Measurements from ENCODE around the gene ITCH.
A peak's percentile ranks its signal among the peaks of the same experiment; 100 is the strongest.
"Not testable (repeated sequence)": the region's sequence is repeated elsewhere in the genome, so short reads cannot be mapped to it uniquely, and the experiment has no call there.

The ITCH gene

DNA sequence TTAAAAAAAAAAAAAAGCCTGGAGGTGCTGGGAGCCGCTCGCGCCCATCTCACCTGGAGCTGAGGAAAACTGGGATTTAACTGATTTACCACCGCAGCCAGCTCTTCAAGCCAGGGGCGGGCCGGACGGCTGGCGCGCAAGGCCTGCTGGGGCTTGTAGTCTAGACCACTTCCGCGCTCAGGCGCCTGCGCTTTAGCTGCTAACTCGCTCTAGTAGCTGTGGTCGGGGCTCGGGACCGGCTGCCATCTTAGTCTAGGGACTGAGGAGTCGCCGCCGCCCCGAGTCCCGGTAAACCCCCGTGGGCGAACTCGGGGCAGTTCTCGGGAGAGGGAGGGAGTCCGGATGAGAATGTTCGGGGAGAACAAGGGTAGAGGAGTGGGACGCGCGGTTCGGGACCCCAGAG, at the start of gene ITCH:
TSS of gene ITCH (plus strand) at position 212 of the 403 bp plus-strand sequence. CDS start 30,539 bp downstream, outside the sequence.
- peak; percentile 92 to 94 for DNase-seq

DNA sequence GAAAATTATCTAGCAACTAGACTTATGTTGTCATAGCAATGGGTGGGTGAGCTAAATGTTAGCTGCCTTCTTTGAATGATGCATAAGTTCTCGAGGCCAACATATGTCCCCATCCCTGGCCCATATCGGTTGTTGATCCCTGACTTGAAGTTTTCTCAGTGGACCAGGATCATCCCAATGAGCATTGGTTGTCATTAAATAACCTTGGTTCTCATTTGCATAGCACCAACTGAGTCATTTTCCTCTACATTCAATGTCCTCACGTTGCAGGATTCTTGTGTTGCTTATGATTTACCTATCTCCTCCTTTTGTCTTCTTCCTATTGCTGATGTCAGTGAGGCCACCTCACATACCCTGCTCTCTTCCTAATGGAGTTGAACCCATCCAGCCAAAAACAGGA, 47.8 kb upstream of the ITCH start:
- no peak for DNase-seq

DNA sequence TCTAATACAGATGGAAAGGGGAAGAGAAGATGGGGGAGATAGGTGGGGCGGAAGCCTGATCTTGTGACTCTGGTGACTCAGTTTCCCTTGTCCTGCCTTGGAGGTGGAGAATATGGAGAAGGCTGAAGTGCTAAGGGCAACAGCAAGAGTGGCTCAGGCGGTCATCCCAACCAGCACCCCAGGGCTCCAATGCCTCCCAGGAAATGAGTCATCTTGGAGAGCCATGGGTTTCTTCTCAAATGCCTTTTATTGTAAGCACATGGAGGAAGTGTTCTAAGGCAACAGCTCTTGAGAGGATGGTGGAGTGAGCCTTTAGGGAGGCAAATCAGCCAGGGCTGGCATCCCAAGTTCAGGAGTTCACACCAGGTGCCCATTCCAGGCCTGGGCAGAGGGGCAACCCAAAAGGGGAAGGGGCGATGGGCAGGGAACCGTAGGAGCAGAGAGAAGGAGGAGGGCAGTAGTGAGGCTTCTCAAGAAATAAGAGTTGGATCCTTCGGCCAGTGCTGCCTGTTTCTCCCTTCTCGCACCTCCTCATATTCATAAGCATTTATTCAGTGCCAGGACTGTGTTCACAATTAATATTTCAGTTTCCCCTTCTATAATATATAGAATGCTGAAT, 46.8 kb upstream of the ITCH start:
- no peak for DNase-seq

DNA sequence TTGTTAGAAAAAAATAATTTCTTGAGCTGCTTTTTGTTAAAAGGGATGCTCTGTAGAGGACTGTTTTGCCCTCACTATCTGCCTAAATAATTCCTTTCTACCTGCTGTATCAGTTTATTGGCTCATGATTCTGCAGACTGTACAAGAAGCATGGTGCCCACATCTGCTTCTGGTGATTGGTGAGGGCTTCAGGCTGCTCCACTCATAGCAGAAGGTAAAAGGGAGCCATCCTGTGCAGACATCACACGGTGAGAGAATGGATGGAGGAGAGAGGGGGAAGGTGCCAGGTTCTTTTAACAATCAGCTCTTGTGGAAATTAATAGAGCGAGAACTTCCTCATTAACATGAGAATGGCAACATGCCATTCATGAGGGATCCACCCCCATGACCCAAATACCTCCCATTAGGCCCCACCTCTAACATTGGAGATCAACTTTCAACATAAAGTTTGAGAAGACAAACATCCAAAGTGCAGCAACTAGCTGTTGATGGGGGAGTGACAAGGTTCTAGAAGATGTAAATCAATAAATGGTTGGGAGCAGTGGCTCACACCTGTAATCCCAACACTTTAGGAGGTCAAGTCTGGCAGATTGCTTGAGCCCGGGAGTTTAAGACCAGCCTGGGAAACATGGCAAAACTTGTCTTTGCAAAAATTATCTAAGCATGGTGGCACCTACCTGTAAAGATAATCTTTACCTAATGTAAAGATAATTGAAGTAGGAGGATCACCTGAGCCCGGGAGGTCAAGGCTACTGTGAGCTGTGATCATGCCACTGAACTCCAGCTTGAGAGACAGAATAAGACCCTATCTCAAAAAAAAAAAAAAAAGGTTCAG, 44.2 kb upstream of the ITCH start:
- DNase-seq, result no peak

DNA sequence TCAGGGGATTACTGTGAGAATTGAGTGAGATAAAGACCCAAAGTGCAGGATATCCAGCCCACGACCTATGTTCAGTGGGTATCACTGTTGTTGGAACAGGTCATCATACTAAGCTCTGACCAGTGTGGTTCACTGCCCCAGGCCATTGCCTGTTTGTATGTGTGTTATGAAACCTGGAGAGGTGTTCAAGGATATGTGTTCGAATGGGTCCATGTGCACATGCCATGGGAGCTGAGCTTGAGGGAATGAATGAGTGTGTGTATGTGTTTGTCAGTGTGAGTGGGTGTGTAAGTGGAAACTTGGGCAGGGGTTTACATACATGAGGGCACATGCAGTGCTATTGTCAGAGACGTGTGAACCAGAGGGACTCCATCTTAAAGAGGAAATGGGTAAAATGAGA, 42.2 kb upstream of the ITCH start:
- no peak for DNase-seq

DNA sequence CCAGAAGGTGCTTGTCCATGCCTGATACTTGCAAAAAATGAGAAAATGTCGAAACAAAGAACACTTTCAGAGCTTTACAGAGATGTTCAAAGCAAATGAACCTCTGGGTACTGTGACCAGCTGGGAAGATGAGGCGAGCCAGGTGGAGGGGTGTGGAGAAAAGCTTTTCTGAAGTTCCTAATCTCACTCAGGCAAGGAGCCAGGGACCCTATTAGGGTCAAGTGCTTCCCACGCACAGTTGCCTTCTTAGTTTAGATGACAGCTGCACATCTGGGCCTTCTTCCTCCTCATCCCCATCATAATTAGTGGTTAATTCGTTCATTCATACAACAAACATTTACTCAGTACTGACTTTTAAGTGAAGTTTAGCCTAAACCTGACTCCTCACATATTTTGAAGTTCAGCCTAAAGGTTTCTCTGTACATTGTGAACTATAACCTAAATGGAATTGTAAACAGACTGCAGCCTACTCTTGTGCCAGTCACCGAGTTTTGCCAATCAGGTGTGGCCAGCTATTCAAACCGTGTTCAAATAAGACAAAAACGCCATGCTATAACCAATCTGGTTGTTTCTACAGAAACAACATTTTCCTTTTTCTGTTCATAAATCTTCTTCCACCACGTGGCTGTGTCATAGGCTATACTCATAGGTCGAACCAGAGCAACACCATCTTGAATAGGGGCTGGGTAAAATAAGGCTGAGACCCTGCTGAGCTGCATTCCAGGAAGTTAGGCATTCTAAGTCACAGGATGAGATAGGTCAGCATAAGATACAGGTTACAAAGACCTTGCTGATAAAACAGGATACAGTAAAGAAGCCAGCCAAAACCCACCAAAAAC, 40.6 kb upstream of the ITCH start:
- DNase-seq, result no peak

DNA sequence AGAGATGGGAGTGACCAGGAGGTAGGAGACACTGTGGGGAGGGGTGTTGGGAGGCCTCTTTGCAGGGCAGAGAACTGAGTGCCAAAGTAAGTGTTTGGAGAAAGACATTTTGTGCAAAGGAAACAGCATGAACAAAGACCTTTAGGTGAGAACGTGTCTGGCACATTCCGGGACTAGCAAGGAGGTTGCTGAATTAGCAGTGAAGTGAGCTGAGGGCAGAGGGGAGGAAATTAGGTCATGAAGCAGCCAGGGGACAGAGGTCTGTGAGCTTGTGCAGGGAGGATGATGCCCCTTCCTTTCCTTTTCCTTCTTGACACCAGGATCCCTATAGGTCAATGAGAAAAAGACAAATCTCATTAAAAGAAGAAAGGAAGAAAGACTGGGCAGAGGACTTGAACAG, 38.5 kb upstream of the ITCH start:
- no peak for DNase-seq

DNA sequence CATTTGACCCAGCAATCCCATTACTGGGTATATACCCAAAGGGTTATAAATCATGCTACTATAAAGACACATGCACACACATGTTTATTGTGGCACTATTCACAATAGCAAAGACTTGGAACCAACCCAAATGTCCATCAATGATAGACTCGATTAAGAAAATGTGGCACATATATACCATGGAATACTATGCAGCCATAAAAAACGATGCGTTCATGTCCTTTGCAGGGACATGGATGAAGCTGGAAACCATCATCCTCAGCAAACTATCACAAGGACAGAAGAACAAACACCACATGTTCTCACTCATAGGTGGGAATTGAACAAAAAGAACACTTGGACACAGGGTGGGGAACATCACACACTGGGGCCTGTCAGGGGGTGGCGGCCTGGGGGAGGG, 34.9 kb upstream of the ITCH start:
- not testable (repeated sequence) for DNase-seq

DNA sequence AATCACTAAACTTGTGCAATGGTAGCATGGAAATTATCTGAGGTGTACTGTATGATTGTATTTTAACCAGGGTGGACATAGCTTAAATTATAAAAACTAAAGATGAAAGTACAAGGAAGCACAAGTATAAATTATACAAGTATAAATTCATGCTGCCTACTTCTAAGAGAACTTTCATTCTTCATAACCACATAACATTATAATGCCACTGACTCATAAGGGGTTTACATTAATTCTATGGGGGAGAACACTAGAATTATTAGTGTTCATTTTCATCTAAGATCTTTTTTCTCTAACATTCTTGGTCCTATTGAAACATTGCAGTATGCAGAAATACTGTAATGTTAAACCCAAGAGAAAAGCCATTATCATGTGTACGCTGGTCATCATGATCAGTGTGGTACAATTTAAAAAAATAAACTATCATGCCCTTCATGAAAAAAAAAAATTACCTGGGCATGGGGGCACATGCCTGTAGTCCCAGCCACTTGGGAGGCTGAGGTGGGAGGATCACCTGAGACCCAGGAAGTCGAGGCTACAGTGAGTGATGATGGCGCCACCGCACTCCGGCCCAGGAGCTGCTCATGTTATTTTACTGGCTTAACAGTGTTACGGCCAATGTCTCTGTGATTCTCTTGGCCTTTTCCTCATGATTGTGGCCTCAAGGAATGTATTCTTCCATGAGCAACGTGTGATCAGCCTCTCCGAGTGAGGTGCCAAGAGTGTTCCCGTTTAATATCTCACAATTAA, 34.0 kb upstream of the ITCH start:
- no peak for DNase-seq

DNA sequence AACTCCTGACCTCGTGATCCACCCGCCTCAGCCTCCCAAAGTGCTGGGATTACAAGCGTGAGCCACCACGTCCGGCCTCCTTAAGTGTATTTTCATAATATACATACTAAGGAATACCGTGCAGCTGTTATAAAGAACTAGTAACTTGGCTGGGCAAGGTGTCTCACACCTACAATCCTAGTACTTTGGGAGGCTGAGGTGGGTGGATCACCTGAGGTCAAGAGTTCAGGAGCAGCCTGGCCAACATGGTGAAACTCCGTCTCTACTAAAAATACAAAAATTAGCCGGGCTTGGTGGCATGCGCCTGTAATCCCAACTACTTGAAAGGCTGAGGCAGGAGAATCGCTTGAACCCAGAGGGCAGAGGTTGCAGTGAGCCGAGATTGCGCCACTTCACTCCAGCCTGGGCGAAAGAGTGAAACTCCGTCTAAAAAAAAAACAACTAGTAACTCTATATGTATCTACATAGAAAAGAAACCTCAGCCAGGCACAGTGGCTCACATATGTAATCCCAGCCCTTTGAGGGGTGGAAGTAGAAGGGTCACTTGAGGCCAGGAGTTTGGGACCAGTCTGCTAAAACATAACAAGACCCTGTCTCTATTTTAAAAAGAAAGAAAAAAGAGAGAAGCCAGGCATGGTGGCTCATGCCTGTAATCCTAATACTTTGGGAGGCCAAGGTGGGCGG, 32.1 kb upstream of the ITCH start:
- not testable (repeated sequence) for DNase-seq

DNA sequence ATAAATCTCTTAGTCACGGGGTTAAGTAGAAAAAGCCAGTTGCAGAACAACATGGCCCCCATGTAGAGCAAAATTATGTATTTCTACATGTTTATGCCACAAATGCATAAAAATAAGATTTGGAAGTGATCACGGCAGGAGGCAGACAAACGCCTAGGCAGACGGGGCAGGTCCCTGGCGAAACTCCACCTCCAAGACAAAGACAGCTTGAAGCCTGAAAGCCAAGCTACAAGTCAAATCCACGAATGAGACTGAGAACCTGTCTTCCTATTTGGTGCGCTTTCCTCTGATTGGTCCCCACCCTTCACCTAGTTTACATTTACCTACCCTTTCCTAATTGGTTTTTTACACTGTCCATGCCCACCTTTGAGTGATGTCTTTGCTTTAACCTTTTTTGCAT, 31.2 kb upstream of the ITCH start:
- DNase-seq, result no peak

DNA sequence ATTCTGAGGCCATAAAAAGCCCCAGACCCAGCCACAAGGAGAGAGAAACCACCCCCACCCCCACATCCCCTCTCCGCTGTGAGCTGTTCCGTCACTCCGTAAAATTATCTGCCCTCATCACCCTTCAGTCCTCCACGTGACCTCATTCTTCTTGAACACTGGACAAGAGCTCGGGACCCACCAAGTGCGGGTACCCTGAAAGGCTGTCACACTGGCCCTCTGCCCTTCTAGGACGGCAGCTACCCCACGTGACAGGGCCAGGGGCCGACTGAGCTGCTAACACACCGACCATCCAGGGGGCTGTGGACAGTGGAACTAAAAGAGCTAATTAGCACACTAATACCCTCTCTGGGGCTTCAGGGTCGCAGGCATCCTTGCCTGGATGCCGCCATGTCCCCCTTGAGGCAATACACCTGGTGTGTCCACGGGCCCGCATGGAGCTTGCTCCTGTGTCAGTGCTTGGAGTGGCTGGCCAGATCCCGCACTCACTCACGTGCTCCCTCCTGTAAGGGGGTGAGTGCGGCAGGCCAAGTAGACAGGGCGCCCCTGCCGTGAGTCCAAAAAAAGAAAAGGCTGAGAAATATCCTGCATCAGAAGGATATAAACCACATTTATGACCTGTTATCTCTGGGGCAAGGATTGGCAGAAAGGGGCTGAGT, 30.7 kb upstream of the ITCH start:
- no peak for DNase-seq

DNA sequence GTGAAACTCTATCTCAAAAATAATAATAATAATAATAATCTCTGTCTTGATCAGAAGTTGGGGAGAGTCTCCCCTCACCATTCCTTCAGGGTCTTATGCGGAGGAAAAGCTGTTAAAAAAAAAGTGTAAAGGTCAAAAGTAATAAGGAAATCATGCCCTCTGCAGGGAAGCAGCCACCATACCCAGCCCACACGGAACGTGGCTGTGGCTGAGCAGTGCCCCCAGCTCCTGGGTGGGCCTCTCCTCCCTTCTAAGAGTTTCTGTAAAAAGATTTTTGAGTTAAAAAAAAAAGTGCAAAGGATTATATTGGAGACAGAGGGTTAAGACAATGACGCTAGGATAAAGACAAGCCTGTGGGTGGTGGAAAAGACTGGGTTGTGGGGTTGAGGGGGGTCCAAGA, 29.3 kb upstream of the ITCH start:
- DNase-seq, result no peak

DNA sequence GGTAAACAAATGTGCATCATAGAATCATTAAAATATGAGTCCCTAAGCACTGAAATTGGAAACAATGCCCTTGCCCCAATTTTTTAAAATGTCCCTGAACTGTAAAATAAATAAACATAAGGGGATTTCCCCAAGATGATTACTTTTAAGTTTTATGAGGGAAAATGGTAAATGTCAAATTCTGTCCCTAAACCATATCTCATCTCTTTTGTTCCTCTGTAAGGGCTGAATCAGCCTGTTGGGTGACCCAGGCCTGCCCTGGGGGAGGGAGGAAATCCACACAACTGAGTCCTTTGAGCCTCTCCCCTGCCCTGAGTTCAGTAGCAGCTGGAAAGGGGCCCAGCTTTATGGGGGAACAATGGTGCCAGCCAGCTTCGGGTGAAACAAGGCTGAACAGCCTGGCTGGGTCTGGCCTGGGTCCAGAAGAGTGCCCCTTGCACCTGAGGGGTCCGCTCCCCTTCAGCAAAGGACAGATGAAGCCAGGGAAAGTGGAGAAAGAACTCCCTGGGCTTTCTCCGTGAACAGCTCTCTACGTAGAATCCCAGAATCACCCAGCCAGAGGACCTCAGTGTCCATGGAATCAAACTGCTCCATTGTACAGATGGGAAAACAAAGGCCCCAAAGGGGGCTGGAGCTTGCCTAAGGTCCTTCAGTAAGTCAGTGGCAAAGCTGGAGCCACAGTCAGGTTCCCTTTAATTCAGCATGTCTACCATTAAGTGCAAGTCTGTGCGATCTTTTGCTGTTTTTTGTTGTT, 28.2 kb upstream of the ITCH start:
- no peak for DNase-seq

DNA sequence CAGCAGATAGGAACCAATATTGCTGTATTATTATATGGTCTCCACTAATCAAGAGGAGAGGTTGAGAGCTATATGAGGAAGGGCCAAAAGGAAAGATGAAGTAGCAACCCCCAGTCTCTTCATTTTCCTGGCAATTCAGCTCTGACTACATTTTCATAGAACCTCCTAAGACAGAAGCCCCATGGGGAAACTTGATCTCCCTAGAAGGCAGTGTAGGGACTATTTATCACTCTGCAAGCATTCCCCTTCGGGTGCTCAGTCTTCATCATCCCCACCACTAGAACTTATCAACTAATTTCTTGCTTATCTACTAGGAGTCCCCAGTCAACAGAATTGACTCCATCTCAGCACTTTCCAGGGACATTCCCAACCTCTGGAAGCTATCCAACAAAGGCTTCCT, 25.5 kb upstream of the ITCH start:
- DNase-seq, result no peak

DNA sequence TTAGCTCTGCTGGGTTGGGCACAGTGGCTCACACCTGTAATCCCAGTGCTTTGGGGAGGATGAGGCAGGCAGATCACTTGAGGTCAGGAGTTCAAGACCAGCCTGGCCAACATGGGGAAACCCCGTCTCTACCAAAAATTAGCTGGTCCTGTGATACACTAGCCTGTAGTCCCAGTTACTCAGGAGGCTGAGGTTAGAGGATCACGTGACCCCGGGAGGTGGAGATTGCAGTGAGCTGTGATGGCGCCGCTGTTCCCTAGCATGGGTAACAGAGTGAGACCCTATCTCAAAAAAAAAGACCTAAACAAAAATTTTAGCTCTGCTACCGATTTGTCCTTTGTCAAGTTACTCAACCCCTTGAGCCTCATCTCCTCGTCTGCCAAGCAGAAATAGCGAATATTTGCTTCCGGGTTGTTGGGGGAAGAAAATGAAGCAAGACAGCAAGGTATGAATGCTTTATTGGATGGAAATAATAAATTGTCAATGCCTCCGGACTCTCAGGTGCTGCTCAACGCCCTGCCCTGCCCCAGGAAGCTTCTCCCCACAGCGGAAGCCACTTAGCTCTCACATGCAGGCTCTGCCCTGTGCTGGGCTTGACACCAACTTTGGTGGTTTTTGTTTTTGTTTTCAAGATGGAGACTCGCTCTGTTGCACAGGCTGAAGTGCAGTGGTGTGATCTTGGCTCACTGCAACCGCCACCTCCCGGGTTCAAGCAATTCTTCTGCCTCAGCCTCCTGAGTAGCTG, 24.9 kb upstream of the ITCH start:
- DNase-seq, result no peak

DNA sequence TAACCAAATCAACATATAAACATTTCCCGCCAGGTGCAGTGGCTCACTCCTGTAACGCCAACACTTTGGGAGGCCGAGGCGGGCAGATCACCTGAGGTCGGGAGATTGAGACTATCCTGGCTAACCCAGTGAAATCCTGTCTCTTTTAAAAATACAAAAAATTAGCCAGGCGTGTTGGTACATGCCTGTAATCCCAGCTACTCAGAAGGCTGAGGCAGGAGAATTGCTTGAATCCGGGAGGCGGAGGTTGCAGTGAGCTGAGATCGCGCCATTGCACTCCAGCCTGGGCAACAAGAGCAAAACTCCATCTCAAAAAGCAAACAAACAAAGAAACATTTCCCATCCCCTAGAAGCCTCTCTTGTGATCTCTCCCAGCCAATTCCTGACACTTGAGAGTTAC, 22.3 kb upstream of the ITCH start:
- DNase-seq, result not testable (repeated sequence)

DNA sequence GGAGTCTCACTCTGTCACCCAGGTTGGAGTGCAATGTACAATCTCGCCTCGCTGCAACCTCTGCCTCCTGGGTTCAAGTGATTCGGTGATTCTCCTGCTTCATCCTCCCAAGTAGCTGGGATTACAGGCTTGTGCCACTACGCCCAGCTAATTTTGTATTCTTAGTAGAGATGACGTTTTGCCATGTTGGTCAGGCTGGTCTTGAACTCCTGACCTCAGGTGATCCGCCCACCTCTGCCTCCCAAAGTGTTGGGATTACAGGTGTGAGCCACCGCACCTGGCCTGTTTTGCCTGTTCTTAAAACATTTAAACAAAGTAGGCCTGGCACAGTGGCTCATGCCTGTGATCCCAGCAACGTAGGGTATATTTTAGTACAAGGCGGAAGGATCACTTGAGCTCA, 21.9 kb upstream of the ITCH start:
- DNase-seq, result not testable (repeated sequence)

DNA sequence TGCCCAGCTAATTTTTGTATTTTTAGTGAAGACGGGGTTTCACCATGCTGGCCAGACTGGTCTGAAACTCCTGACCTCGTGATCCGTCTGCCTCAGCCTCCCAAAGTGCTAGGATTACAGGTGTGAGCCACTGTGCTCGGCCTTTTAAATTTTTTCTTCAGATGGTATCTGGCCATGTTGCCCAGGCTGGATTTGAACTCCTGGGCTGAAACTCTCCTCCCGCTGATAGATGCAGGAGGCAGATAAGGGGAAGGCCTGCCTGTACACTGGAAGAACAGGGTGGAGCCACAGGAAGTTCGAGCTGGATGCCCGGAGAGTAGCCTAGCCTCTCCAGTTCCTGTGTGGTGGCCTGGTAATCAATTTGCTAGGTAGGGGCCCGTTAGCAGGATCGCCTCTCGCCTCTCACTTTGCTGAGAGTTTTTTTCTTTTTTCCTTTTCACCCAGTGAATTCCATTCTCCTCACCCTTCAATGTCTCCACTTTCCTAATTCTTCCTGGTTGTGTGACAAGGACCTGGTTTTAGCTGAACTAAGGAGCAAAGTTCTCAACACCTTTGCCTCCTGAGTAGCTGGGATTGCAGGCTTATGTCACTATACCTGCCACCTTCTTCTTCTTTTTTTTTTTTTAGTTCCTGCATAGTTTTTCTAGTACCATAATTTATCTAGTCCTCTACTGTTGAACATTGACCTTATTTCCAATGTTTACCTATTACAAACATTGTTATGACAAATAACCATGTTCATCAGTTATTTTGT, 19.4 kb upstream of the ITCH start:
- DNase-seq, result no peak
